PC-9 (cell line): ENCODE measurements around the gene FBXO33. TPM values are rescaled to one million over a fixed set of nuclear protein-coding genes. Genes with fewer than 3 reads are reported as not detected.

Experiments
- BruUV-seq: library from RNA; stranded (reverse); fragments of 400-500 nt; replicated peaks from 2 replicates; lab custom pipeline; 2021; lab: Mats Ljungman, UMichigan
- CTCF ChIA-PET: fragments of 300-600 bp; sonication (Branson Sonifier 250); formaldehyde crosslinking; loops from one replicate; lab custom pipeline; 2022; ENCODE audit warnings: antibody characterized with exemption; lab: Charles Lee
- POLR2A ChIA-PET: fragments of 300-600 bp; sonication (Branson Sonifier 250); formaldehyde crosslinking; loops from one replicate; lab custom pipeline; 2022; ENCODE audit warnings: antibody characterized with exemption; ENCODE audit not compliant: unreplicated experiment; lab: Charles Lee
- DNase-seq, 2 experiments: peaks; one replicate each; pipeline versions ENCODE4 v3.0.0 to v3.0.0-alpha.2; 2015 to 2022; ENCODE audit warnings: mixed read lengths in 1 of 2
- H2AFZ ChIP-seq: fragments of 200-600 bp; sonication (generic); 2 replicates; pipeline ENCODE4 v1.8.1; 2017; ENCODE audit warnings: antibody characterized with exemption
- H3F3A ChIP-seq: fragments of 200-600 bp; sonication (generic); 2 replicates; pipeline ENCODE4 v1.8.1; 2017; ENCODE audit warnings: antibody characterized with exemption, mild to moderate bottlenecking, low read depth; ENCODE audit not compliant: insufficient read depth
- H3K27ac ChIP-seq: fragments of 200-600 bp; sonication (generic); 2 replicates; pipeline ENCODE4 v1.6.1; 2016; ENCODE audit warnings: mixed run types
- H3K27me3 ChIP-seq: fragments of 200-600 bp; sonication (generic); 2 replicates; pipeline ENCODE4 v1.6.1; 2016; ENCODE audit warnings: low read depth, mixed run types; ENCODE audit not compliant: insufficient read depth
- H3K36me3 ChIP-seq: fragments of 200-600 bp; sonication (generic); 2 replicates; pipeline ENCODE4 v1.6.1; 2016; ENCODE audit warnings: low read depth, mixed run types
- H3K4me1 ChIP-seq: fragments of 200-600 bp; sonication (generic); replicated peaks from 2 replicates; pipeline ENCODE4 v1.6.1; 2016; ENCODE audit warnings: mixed run types; ENCODE audit not compliant: insufficient read depth
- H3K4me2 ChIP-seq: fragments of 200-600 bp; sonication (generic); 2 replicates; pipeline ENCODE4 v1.6.1; 2017; ENCODE audit warnings: mixed run types
- H3K4me3 ChIP-seq: fragments of 200-600 bp; sonication (generic); 2 replicates; pipeline ENCODE4 v1.6.1; 2016; ENCODE audit warnings: mixed run types
- H3K79me2 ChIP-seq: fragments of 200-600 bp; sonication (generic); 2 replicates; pipeline ENCODE4 v1.6.1; 2017; ENCODE audit warnings: low read depth, mixed run types
- H3K9me2 ChIP-seq: fragments of 200-600 bp; sonication (generic); 2 replicates; pipeline ENCODE4 v1.8.1; 2017; ENCODE audit warnings: mild to moderate bottlenecking; ENCODE audit not compliant: insufficient read depth
- H3K9me3 ChIP-seq: fragments of 200-600 bp; sonication (generic); 2 replicates; pipeline ENCODE4 v1.8.1; 2016; ENCODE audit warnings: low read depth; ENCODE audit not compliant: insufficient read depth
- H4K20me1 ChIP-seq: fragments of 200-600 bp; sonication (generic); 2 replicates; pipeline ENCODE4 v1.8.1; 2017; ENCODE audit not compliant: insufficient read depth
- CTCF ChIP-seq: fragments of 200-600 bp; sonication (generic); conservative IDR thresholded peaks from 2 replicates; pipeline ENCODE4 v1.6.1; 2017; ENCODE audit warnings: mixed run types, antibody characterized with exemption, mild to moderate bottlenecking, moderate library complexity
- EZH2 ChIP-seq: fragments of 200-600 bp; sonication (generic); IDR thresholded peaks from 2 replicates; pipeline ENCODE4 v1.8.0; 2017; ENCODE audit warnings: antibody characterized with exemption, low read depth
- intact Hi-C: fragments of 100-400 bp; cut with micrococcal nuclease; formaldehyde crosslinking; loops from one replicate; pipeline ENCODE4 v1.10.0; 2022; ENCODE audit not compliant: unreplicated experiment
- total RNA-seq: library from RNA; stranded (reverse); gene quantifications from 2 replicates; pipeline ENCODE4 v1.2.3, GENCODE V29; 2021

Gene FBXO33
- total RNA-seq, 1 experiment from 2014 or later = 9.0 TPM

- POLR2A ChIA-PET = interaction anchor here (0.6 kb wide), 1 partner anchor 8 kb away, joined by 6 read pairs; no protein-coding TSS in a partner anchor
These were observed 10.1 kb upstream of the FBXO33 start for GRCh38 chr14:39442293-39442692.

GRCh38 chr14:39441805-39442204, 9.6 kb upstream of the FBXO33 start:
- H3K9me2 ChIP-seq = no peaks in the 10 kb centered on the region
- H3K27me3 ChIP-seq = no peaks in the 10 kb centered on the region
- H3K4me3 ChIP-seq = no peak overlapping the region
- H3K36me3 ChIP-seq = no peaks in the 10 kb centered on the region
- BruUV-seq = no TSS peak
- H3K4me2 ChIP-seq = no peak overlapping the region
- H3K79me2 ChIP-seq = no peaks in the 10 kb centered on the region
- no peaks in the 10 kb centered on the region for H3F3A ChIP-seq
- no peaks in the 10 kb centered on the region for H4K20me1 ChIP-seq
- TF ChIP-seq EZH2 (no peak), CTCF (no peak)
- intact Hi-C loops = no loop called here
- no peaks in the 10 kb centered on the region for H3K4me1 ChIP-seq
- ChIA-PET CTCF (no interaction called here), POLR2A (interaction anchor here (0.6 kb wide), 1 partner anchor 8 kb away, joined by 6 read pairs; no protein-coding TSS in a partner anchor)
- H2AFZ ChIP-seq = no peak overlapping the region
- H3K9me3 ChIP-seq = no peaks in the 10 kb centered on the region
- H3K27ac ChIP-seq = no peak overlapping the region
- DNase-seq = no peak

More at GRCh38 chr14:39442293-39442692, 10.1 kb upstream of the FBXO33 start:
- H3K9me2 ChIP-seq = no peaks in the 10 kb centered on the region
- CTCF ChIA-PET = no interaction called here
- H3K36me3 ChIP-seq = no peaks in the 10 kb centered on the region
- H2AFZ ChIP-seq = no peak overlapping the region
- H3K4me3 ChIP-seq = no peak overlapping the region
- BruUV-seq = no TSS peak
- H3F3A ChIP-seq = no peaks in the 10 kb centered on the region
- H3K79me2 ChIP-seq = no peaks in the 10 kb centered on the region
- no peak overlapping the region for H3K27ac ChIP-seq
- no peaks in the 10 kb centered on the region for H3K27me3 ChIP-seq
- intact Hi-C loops = no loop called here
- no peaks in the 10 kb centered on the region for H3K9me3 ChIP-seq
- no peak for TF ChIP-seq EZH2
- TF ChIP-seq CTCF = no peak
- DNase-seq = no peak
- H3K4me2 ChIP-seq = no peak overlapping the region
- no peaks in the 10 kb centered on the region for H3K4me1 ChIP-seq
- no peaks in the 10 kb centered on the region for H4K20me1 ChIP-seq

- Histone ChIP-seq H3K79me2 (no peaks in the 10 kb centered on the region), H3F3A (no peaks in the 10 kb centered on the region), H3K36me3 (no peaks in the 10 kb centered on the region), H3K27ac (no peak overlapping the region), H3K27me3 (no peaks in the 10 kb centered on the region), H3K4me2 (no peak overlapping the region), H3K4me1 (no peaks in the 10 kb centered on the region), H4K20me1 (no peaks in the 10 kb centered on the region), H2AFZ (no peak overlapping the region), H3K9me2 (no peaks in the 10 kb centered on the region), H3K4me3 (no peak overlapping the region), H3K9me3 (no peaks in the 10 kb centered on the region)
- no TSS peak for BruUV-seq
- TF ChIP-seq CTCF = no peak
- TF ChIP-seq EZH2 = no peak
- DNase-seq = no peak
- POLR2A ChIA-PET = no interaction called here
- intact Hi-C loops = no loop called here
- CTCF ChIA-PET = no interaction called here
These were observed 8.7 kb upstream of the FBXO33 start for GRCh38 chr14:39440975-39441374.
